ENCODE results near the gene WDR81. TPM values are rescaled to one million over a fixed set of nuclear protein-coding genes. Genes with fewer than 3 reads are reported as not detected.

Gene WDR81
- total RNA-seq, 6 experiments from 2014 or later: 23.0 to 27.2 (median 23.9) TPM

GRCh38 chr17:1725642-1726511 lies 1.4 kb downstream of the WDR81 start:
- WGBS (ENCODE audit: insufficient coverage, low coverage, low lambda C conversion rate, missing lambda C conversion rate): 85% methylated on average over 20 of the region's 54 CpGs
- peaks cover 0 to 5% (median 0%) of the 10 kb centered on the region in 4 donors for H3K36me3 ChIP-seq
- intact Hi-C loops (cut with DNase I): loop anchor here (5.0 kb wide), 2 partner anchors 46 to 56 kb away; no protein-coding TSS in a partner anchor
- H3K4me3 ChIP-seq: peak overlapping the region; percentile 75 to 90 (median 82)
- no peak for ATAC-seq
- peak overlapping the region in 1 of 3 donors; percentile 74 for H3K27ac ChIP-seq
- TF ChIP-seq, protein P1, sequence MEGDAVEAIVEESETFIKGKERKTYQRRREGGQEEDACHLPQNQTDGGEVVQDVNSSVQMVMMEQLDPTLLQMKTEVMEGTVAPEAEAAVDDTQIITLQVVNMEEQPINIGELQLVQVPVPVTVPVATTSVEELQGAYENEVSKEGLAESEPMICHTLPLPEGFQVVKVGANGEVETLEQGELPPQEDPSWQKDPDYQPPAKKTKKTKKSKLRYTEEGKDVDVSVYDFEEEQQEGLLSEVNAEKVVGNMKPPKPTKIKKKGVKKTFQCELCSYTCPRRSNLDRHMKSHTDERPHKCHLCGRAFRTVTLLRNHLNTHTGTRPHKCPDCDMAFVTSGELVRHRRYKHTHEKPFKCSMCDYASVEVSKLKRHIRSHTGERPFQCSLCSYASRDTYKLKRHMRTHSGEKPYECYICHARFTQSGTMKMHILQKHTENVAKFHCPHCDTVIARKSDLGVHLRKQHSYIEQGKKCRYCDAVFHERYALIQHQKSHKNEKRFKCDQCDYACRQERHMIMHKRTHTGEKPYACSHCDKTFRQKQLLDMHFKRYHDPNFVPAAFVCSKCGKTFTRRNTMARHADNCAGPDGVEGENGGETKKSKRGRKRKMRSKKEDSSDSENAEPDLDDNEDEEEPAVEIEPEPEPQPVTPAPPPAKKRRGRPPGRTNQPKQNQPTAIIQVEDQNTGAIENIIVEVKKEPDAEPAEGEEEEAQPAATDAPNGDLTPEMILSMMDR (IDR thresholded peaks at IDR 0.05): no peak
- TF ChIP-seq POLR2A (IDR thresholded peaks at IDR 0.05): no peak
- H3K27me3 ChIP-seq: no peaks in the 10 kb centered on the region
- H3K4me1 ChIP-seq: peaks cover 0 to 33% (median 14%) of the 10 kb centered on the region in 4 donors
- no peaks in the 10 kb centered on the region for H3K9me3 ChIP-seq
- no peak for DNase-seq

DNA sequence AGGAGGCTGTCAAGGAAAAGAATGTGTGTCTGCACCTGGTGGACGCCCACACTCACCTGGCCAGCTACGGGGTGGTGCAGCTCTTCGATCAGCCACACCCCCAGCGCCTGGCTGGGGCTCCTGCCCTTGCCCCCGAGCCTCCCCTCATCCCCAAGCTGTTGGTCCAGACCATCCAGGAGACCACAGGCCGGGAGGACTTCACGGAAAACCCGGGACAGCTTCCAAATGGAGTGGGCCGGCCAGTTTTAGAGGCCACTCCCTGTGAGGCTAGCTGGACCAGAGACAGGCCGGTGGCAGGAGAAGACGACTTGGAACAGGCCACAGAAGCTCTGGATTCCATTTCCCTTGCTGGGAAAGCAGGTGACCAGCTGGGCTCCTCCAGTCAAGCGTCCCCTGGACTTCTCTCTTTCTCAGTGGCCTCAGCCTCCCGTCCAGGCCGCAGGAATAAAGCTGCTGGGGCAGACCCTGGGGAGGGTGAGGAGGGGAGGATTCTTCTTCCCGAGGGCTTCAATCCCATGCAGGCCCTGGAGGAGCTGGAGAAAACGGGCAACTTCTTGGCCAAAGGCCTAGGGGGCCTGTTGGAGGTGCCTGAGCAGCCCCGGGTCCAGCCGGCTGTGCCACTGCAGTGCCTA lies 2.2 kb downstream of the WDR81 start:
- TF ChIP-seq POLR2A (IDR thresholded peaks at IDR 0.05): no peak
- TF ChIP-seq, protein P1 (IDR thresholded peaks at IDR 0.05): no peak
- H3K27ac ChIP-seq: no peak overlapping the region
- DNase-seq: no peak
- H3K36me3 ChIP-seq: peaks cover 0 to 5% (median under 1%) of the 10 kb centered on the region in 4 donors
- no peak overlapping the region for H3K4me3 ChIP-seq
- H3K9me3 ChIP-seq: no peaks in the 10 kb centered on the region
- H3K27me3 ChIP-seq: no peaks in the 10 kb centered on the region
- ATAC-seq: no peak
- H3K4me1 ChIP-seq: peaks cover 0 to 33% (median 14%) of the 10 kb centered on the region in 4 donors
- intact Hi-C loops (cut with DNase I): loop anchor here (5.0 kb wide), 2 partner anchors 46 to 56 kb away; no protein-coding TSS in a partner anchor
- 25% methylated on average over 6 of the region's 18 CpGs for WGBS (ENCODE audit: insufficient coverage, low coverage, low lambda C conversion rate, missing lambda C conversion rate)

DNA sequence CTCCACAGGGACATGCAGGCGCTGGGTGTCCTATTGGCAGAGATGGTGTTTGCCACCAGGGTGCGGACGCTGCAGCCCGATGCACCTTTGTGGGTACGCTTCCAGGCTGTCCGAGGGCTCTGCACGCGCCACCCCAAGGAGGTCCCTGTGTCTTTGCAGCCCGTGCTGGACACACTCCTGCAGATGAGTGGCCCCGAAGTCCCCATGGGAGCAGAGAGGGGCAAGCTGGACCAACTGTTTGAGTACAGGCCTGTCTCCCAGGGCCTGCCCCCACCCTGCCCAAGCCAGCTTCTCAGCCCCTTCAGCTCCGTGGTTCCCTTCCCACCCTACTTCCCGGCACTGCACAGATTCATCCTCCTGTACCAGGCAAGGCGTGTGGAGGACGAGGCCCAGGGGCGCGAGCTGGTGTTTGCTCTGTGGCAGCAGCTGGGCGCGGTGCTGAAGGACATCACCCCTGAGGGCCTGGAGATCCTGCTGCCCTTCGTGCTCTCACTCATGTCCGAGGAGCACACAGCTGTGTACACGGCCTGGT lies 2.8 kb downstream of the WDR81 start:
- intact Hi-C loops (cut with DNase I): loop anchor here (5.0 kb wide), 2 partner anchors 45 to 55 kb away; no protein-coding TSS in a partner anchor
- no peaks in the 10 kb centered on the region for H3K27me3 ChIP-seq
- H3K4me3 ChIP-seq: no peak overlapping the region
- 60% methylated on average over 1 of the region's 21 CpGs for WGBS (ENCODE audit: insufficient coverage, low coverage, low lambda C conversion rate, missing lambda C conversion rate)
- peaks cover 0 to 5% (median 2%) of the 10 kb centered on the region in 4 donors for H3K36me3 ChIP-seq
- DNase-seq (no peak), ATAC-seq (peak in 1 of 4 donors; percentile 13)
- H3K4me1 ChIP-seq: peaks cover 0 to 33% (median 14%) of the 10 kb centered on the region in 4 donors
- TF ChIP-seq, protein P1 (IDR thresholded peaks at IDR 0.05): no peak
- TF ChIP-seq POLR2A (IDR thresholded peaks at IDR 0.05): no peak
- H3K9me3 ChIP-seq: no peaks in the 10 kb centered on the region
- no peak overlapping the region for H3K27ac ChIP-seq

DNA sequence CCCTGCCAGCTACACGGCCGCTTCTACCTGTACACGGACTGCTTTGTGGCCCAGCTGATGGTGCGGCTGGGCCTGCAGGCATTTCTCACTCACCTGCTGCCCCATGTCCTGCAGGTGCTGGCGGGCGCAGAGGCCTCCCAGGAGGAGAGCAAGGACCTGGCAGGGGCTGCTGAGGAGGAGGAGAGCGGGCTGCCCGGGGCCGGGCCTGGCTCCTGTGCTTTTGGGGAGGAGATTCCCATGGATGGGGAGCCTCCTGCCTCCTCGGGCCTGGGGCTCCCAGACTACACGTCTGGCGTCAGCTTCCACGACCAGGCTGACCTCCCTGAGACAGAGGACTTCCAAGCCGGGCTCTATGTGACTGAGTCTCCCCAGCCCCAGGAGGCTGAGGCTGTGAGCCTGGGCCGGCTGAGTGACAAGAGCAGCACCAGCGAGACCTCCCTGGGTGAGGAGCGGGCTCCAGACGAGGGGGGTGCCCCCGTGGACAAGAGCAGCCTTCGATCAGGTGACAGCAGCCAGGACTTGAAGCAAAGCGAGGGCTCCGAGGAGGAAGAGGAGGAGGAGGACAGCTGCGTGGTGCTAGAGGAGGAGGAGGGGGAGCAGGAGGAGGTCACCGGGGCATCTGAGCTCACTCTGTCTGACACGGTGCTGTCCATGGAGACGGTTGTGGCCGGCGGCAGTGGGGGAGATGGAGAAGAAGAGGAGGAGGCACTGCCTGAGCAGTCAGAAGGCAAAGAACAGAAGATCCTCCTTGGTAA lies 3.5 kb downstream of the WDR81 start:
- H3K36me3 ChIP-seq: peaks cover 0 to 6% (median 2%) of the 10 kb centered on the region in 4 donors
- H3K27ac ChIP-seq: no peak overlapping the region
- peaks cover 0 to 33% (median 14%) of the 10 kb centered on the region in 4 donors for H3K4me1 ChIP-seq
- 69% methylated on average over 11 of the region's 28 CpGs for WGBS (ENCODE audit: insufficient coverage, low coverage, low lambda C conversion rate, missing lambda C conversion rate)
- DNase-seq: peak in 1 of 3 donors; percentile 21
- no peak for TF ChIP-seq POLR2A (IDR thresholded peaks at IDR 0.05)
- TF ChIP-seq, protein P1 (IDR thresholded peaks at IDR 0.05): no peak
- no peaks in the 10 kb centered on the region for H3K27me3 ChIP-seq
- intact Hi-C loops (cut with DNase I): loop anchor here (5.0 kb wide), 2 partner anchors 44 to 54 kb away; no protein-coding TSS in a partner anchor
- H3K9me3 ChIP-seq: no peaks in the 10 kb centered on the region
- ATAC-seq: no peak
- H3K4me3 ChIP-seq: no peak overlapping the region

All from right lobe of liver (tissue), 6 donors.